RWPE1 (cell line): ENCODE data around the gene POTEC.
"Not testable (repeated sequence)": the region's sequence is repeated elsewhere in the genome, so short reads cannot be mapped to it uniquely, and the experiment has no call there.

ENCODE experiments used
- CTCF ChIA-PET: fragments of 350-600 bp; sonication (Branson Sonifier 250); formaldehyde crosslinking; extraction: SDS; loops from one replicate; lab custom pipeline; 2021; lab: Yijun Ruan, JAX
- POLR2A ChIA-PET: fragments of 400-600 bp; formaldehyde crosslinking; extraction: SDS; loops from one replicate; lab custom pipeline; 2020; ENCODE audit warnings: antibody characterized with exemption; ENCODE audit not compliant: low non-redundant PET; lab: Yijun Ruan, JAX
- DNase-seq: peaks from one replicate; pipeline ENCODE4 v3.0.0; 2012; ENCODE audit warnings: low spot score
- H3K27ac ChIP-seq: fragments of 450-650 bp; 2 replicates; pipeline ENCODE4 v1.5.1; 2017

The POTEC gene

GRCh38 chr18:14471286-14471685, 72.1 kb downstream of the POTEC start:
- H3K27ac ChIP-seq, DNase-seq, CTCF ChIA-PET, POLR2A ChIA-PET: not testable (repeated sequence)

GRCh38 chr18:14470446-14470845, 73.0 kb downstream of the POTEC start:
- CTCF ChIA-PET, H3K27ac ChIP-seq, DNase-seq, POLR2A ChIA-PET: not testable (repeated sequence)

- H3K27ac ChIP-seq, CTCF ChIA-PET, POLR2A ChIA-PET: not testable (repeated sequence)
- DNase-seq: peak; percentile 0
These were observed 73.4 kb downstream of the POTEC start for GRCh38 chr18:14470046-14470445.

GRCh38 chr18:14465989-14466388, 77.4 kb downstream of the POTEC start:
- POLR2A ChIA-PET, H3K27ac ChIP-seq, DNase-seq, CTCF ChIA-PET: not testable (repeated sequence)
